NT2/D1 (cell line): ENCODE data around the gene SEC11A.
A peak's percentile ranks its signal among the peaks of the same experiment; 100 is the strongest.

Experiments used
- DNase-seq: peaks from one replicate; pipeline ENCODE4 v3.0.0-alpha.2; 2011; ENCODE audit warnings: low read depth, low spot score
- H3K27me3 ChIP-seq: 2 replicates; pipeline ENCODE4 v1.6.0; 2011; ENCODE audit warnings: mild to moderate bottlenecking; ENCODE audit not compliant: insufficient read length, insufficient read depth
- H3K36me3 ChIP-seq: 2 replicates; pipeline ENCODE4 v1.6.1; 2011; ENCODE audit warnings: mild to moderate bottlenecking, low read length, mixed read lengths; ENCODE audit not compliant: insufficient read depth, insufficient read length
- H3K4me1 ChIP-seq: 2 replicates; pipeline ENCODE4 v1.5.1; 2011; ENCODE audit not compliant: insufficient read depth, insufficient read length
- H3K4me3 ChIP-seq: 2 replicates; pipeline ENCODE4 v1.5.1; 2011; ENCODE audit warnings: low read depth; ENCODE audit not compliant: insufficient read length
- H3K9ac ChIP-seq: 2 replicates; pipeline ENCODE4 v1.6.0; 2011; ENCODE audit warnings: low read depth; ENCODE audit not compliant: insufficient read length
- H3K9me3 ChIP-seq: 2 replicates; pipeline ENCODE4 v1.5.1; 2011; ENCODE audit warnings: mild to moderate bottlenecking, low read length; ENCODE audit not compliant: insufficient read depth
- SUZ12 ChIP-seq: IDR thresholded peaks from 2 replicates; pipeline ENCODE4 v1.6.1; 2011; ENCODE audit not compliant: insufficient read length, insufficient read depth; ENCODE audit errors: extremely low read depth
- YY1 ChIP-seq: IDR thresholded peaks from 2 replicates; pipeline ENCODE4 v1.6.1; 2011; ENCODE audit not compliant: insufficient read length, insufficient read depth
- ZNF274 ChIP-seq: IDR thresholded peaks from 2 replicates; pipeline ENCODE4 v1.6.1; 2011; ENCODE audit warnings: mild to moderate bottlenecking, low read depth, low read length

Gene SEC11A

DNA sequence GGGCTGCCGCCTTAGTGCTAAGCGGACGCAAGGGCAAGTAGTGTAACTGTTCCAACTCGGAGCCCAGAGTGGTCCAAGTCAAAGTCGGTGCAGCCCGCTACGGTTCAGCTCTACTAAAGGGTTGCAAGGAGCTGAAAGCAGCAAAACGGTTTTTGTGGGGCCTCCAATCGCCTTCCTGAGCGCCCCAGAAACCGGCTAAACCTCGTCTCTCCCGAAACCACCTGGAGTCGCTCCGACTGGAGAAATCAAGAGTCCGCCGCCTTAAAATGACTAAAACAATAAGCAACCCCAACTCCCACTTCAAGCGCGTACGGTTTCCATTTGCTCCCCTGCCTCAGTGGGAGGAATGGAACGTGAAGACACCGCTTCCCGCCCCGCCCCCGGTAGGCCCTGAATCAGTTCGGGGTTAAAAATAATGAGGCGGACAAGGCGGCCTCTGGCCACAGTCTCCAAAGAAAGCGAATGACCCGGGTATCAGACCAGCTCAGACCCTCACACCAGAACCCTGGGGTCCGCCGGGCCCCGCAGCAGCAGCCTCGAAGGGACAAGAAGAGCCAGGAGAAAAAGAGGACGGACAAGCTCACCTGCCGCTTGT, 401 bp downstream of the SEC11A start:
- Histone ChIP-seq H3K4me3 (peak overlapping the region; percentile 93), H3K27me3 (no peaks in the 10 kb centered on the region), H3K9ac (peak overlapping the region; percentile 98), H3K36me3 (peaks cover 32% of the 10 kb centered on the region), H3K4me1 (peaks cover 3% of the 10 kb centered on the region), H3K9me3 (no peaks in the 10 kb centered on the region)
- TF ChIP-seq YY1 (no peak), SUZ12 (no peak), ZNF274 (no peak)
- no peak for DNase-seq

GRCh38 chr15:84714821-84715220, 1.1 kb downstream of the SEC11A start:
- peak overlapping the region; percentile 93 for H3K4me3 ChIP-seq
- no peaks in the 10 kb centered on the region for H3K9me3 ChIP-seq
- H3K27me3 ChIP-seq, result no peaks in the 10 kb centered on the region
- DNase-seq, result no peak
- H3K9ac ChIP-seq, result peak overlapping the region; percentile 98
- no peak for TF ChIP-seq YY1
- no peak for TF ChIP-seq SUZ12
- no peak for TF ChIP-seq ZNF274
- H3K36me3 ChIP-seq, result peaks cover 39% of the 10 kb centered on the region
- H3K4me1 ChIP-seq, result peaks cover 3% of the 10 kb centered on the region

DNA sequence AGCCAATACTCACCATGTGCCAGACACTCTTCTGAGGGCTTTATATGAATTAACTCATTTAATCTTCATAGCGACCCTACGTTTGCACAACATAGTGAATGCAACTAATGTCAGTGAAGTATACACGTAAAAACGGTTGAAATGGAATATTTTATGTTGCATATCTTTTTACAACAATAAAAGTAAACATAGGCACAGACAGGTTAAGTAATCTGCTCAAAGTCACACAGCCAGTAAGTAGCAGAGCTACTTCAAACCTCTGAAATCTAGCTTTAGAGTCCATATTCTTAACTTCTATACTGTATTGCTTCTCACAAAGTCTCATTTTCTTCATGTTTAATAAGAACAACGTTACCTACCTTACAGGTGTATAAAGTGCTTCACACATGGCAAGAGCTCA, 1.6 kb downstream of the SEC11A start:
- TF ChIP-seq YY1 (no peak), ZNF274 (no peak), SUZ12 (no peak)
- Histone ChIP-seq H3K9ac (peak overlapping the region; percentile 98), H3K4me1 (peaks cover 3% of the 10 kb centered on the region), H3K9me3 (no peaks in the 10 kb centered on the region), H3K36me3 (peaks cover 40% of the 10 kb centered on the region), H3K4me3 (peak overlapping the region; percentile 93), H3K27me3 (no peaks in the 10 kb centered on the region)
- DNase-seq, result no peak

- DNase-seq, result no peak
- Histone ChIP-seq H3K9ac (no peak overlapping the region), H3K4me3 (no peak overlapping the region), H3K9me3 (no peaks in the 10 kb centered on the region), H3K4me1 (no peaks in the 10 kb centered on the region), H3K27me3 (no peaks in the 10 kb centered on the region), H3K36me3 (peaks cover 35% of the 10 kb centered on the region)
- TF ChIP-seq ZNF274 (no peak), SUZ12 (no peak), YY1 (no peak)
Observed at GRCh38 chr15:84703808-84704207, 12.1 kb downstream of the SEC11A start.

DNA sequence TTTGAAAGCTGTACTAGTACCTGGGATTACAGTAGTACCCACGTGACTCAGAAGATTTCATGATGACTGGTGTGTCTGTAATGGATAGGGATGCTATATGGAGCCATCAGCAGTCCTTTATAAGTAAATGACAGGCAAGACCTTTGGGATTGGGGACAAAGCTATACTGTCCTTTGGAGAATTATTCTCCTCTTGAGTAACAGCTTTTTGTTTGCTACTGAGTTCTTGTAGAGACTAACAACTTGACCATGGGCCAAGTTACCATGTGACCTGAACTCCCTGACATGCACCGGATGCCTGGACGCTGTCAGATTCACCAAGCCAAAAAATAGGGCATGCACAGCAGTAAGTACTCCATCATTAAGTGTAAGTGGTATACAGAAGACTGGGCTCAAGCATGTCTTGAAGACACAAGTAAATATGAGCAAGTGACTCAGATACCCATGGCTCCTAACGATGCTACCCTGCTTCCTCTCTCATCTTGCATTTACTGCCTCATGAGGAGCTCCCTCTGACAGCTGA, 12.9 kb downstream of the SEC11A start:
- no peaks in the 10 kb centered on the region for H3K27me3 ChIP-seq
- TF ChIP-seq ZNF274, result no peak
- H3K9me3 ChIP-seq, result no peaks in the 10 kb centered on the region
- peaks cover 31% of the 10 kb centered on the region for H3K36me3 ChIP-seq
- H3K4me3 ChIP-seq, result no peak overlapping the region
- no peak overlapping the region for H3K9ac ChIP-seq
- no peak for DNase-seq
- H3K4me1 ChIP-seq, result no peaks in the 10 kb centered on the region

DNA sequence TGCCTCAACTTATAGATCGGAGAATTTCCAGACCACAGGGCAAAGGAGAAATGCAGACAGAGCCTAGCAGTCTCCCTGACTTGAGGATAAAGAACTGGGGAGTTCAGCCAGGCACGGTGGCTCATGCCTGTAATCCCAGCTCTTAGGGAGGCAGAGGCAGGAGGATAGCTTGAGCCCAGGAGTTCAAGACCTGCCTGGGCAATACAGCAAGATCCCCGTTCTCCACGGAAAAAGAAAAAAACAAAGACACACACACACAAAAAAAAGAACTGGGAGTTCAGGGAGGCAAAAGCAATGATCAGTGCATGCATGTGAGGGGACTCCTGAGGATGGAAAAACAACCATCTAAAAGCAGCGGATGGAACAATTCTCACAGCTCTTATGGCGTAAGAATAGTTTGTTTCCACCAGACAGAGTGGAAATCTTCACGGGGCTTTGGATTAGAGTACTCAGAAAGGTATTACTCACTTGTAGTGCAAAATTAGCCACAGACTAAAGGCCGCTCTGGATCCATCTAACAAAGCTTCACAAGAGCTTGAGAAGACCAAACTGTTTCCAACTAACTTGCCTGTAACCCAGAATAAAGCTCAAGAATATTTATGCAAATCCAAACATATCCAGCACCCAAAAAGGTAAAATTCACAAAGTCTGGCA, 16.3 kb downstream of the SEC11A start:
- H3K9ac ChIP-seq, result no peak overlapping the region
- H3K27me3 ChIP-seq, result no peaks in the 10 kb centered on the region
- no peaks in the 10 kb centered on the region for H3K4me1 ChIP-seq
- TF ChIP-seq SUZ12 (no peak), YY1 (no peak), ZNF274 (no peak)
- H3K9me3 ChIP-seq, result no peaks in the 10 kb centered on the region
- no peak overlapping the region for H3K4me3 ChIP-seq
- no peak for DNase-seq
- H3K36me3 ChIP-seq, result peaks cover 23% of the 10 kb centered on the region

DNA sequence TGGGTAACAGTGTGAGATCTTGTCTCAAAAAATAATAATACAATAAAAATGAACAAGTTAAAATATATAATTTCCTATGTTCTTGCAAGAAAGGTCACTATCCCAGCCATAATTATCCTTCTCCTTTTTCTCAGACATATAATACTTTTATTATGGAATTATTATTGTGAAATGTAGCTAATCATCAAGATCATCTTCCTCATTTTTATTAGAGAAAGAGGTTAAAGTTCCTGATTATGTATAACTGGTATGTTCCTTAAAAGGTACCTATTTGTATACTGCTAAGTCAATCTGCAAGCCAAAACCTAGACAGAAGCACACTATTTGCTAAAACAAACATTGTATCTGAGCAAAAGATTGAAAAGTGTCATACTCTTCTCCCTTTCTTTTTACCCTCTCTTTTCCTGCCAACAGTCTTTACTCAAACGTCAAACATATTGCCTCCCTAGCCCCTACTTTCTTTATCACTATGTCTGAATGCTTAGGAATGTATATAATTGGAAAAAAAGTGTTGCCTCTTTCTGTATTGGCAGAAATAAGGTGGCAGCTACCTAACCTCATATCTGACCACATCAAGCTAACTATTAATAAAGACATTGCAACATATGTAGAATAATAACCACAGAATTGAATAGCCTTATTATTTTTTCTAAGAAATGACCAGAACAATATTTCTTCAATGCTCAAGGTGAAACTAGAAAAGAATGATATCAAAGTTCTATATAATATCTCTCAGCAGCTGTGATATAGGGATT, 18.5 kb downstream of the SEC11A start:
- Histone ChIP-seq H3K4me1 (no peaks in the 10 kb centered on the region), H3K9ac (no peak overlapping the region), H3K36me3 (peaks cover 10% of the 10 kb centered on the region), H3K4me3 (no peak overlapping the region), H3K27me3 (no peaks in the 10 kb centered on the region), H3K9me3 (no peaks in the 10 kb centered on the region)
- DNase-seq, result no peak
- TF ChIP-seq ZNF274 (no peak), SUZ12 (no peak), YY1 (no peak)
